Glutamatergic neuron (in vitro differentiated cells): ENCODE results near the gene AMBRA1. TPM values are rescaled to one million over a fixed set of nuclear protein-coding genes. Genes with fewer than 3 reads are reported as not detected.

Experiments used
- DNase-seq: peaks from one replicate; pipeline ENCODE4 v3.0.0; 2022
- H3K27ac Mint-ChIP-seq: one replicate; pipeline ENCODE4 v1.8.0; 2020; ENCODE audit warnings: mild to moderate bottlenecking, mixed read lengths, inconsistent platforms; ENCODE audit not compliant: unreplicated experiment
- H3K27me3 Mint-ChIP-seq: one replicate; pipeline ENCODE4 v1.8.0; 2020; ENCODE audit warnings: mild to moderate bottlenecking, moderate library complexity, mixed read lengths, inconsistent platforms; ENCODE audit not compliant: unreplicated experiment
- H3K36me3 Mint-ChIP-seq: one replicate; pipeline ENCODE4 v1.8.0; 2020; ENCODE audit warnings: mild to moderate bottlenecking, mixed read lengths, inconsistent platforms; ENCODE audit not compliant: unreplicated experiment
- H3K4me1 Mint-ChIP-seq: one replicate; pipeline ENCODE4 v1.8.0; 2020; ENCODE audit warnings: mild to moderate bottlenecking, low read depth, mixed read lengths, inconsistent platforms; ENCODE audit not compliant: unreplicated experiment
- H3K4me3 Mint-ChIP-seq: one replicate; pipeline ENCODE4 v1.8.0; 2020; ENCODE audit warnings: mild to moderate bottlenecking, mixed read lengths, inconsistent platforms; ENCODE audit not compliant: unreplicated experiment
- H3K9me3 Mint-ChIP-seq: one replicate; pipeline ENCODE4 v1.8.0; 2020; ENCODE audit warnings: mild to moderate bottlenecking, moderate library complexity, mixed read lengths, inconsistent platforms; ENCODE audit not compliant: unreplicated experiment
- CTCF ChIP-seq: fragments of 200-600 bp; sonication (generic); IDR thresholded peaks from one replicate; pipeline ENCODE4 v1.5.0; 2021; ENCODE audit not compliant: partially characterized antibody, unreplicated experiment
- total RNA-seq: library from RNA; stranded (reverse); fragmentation: NEBNext Ultra II Directional; extraction: Animal tissue kit (Norgen Biotek cat#: 25700); gene quantifications from one replicate; pipeline ENCODE4 v1.2.1, GENCODE V29; 2021; ENCODE audit not compliant: unreplicated experiment

Gene AMBRA1
- total RNA-seq, 1 donor from 2014 or later = 49.0 TPM

- H3K4me3 Mint-ChIP-seq = no peak overlapping the region
Measured at GRCh38 chr11:46362156-46363030, 231.4 kb downstream of the AMBRA1 start.

GRCh38 chr11:46361283-46362155 is 232.3 kb downstream of the AMBRA1 start:
- H3K27me3 Mint-ChIP-seq = peaks cover 4% of the 10 kb centered on the region
- H3K27ac Mint-ChIP-seq = peak overlapping the region; percentile 55
- peaks cover 1% of the 10 kb centered on the region for H3K9me3 Mint-ChIP-seq
- H3K36me3 Mint-ChIP-seq = no peaks in the 10 kb centered on the region
- H3K4me3 Mint-ChIP-seq = no peak overlapping the region
- no peak for TF ChIP-seq CTCF
- peak; percentile 56 for DNase-seq
- peaks cover 25% of the 10 kb centered on the region for H3K4me1 Mint-ChIP-seq

More at GRCh38 chr11:46362156-46363030, 231.4 kb downstream of the AMBRA1 start:
- H3K27me3 Mint-ChIP-seq = peaks cover 6% of the 10 kb centered on the region
- H3K4me1 Mint-ChIP-seq = peaks cover 21% of the 10 kb centered on the region
- peaks cover 3% of the 10 kb centered on the region for H3K9me3 Mint-ChIP-seq
- DNase-seq = no peak
- no peak for TF ChIP-seq CTCF
- H3K27ac Mint-ChIP-seq = peak overlapping the region; percentile 66
- H3K36me3 Mint-ChIP-seq = no peaks in the 10 kb centered on the region

GRCh38 chr11:46360878-46361277 is 232.9 kb downstream of the AMBRA1 start:
- H3K36me3 Mint-ChIP-seq = no peaks in the 10 kb centered on the region
- H3K27me3 Mint-ChIP-seq = peaks cover 4% of the 10 kb centered on the region
- H3K27ac Mint-ChIP-seq = peak overlapping the region; percentile 55
- TF ChIP-seq CTCF = no peak
- no peak overlapping the region for H3K4me3 Mint-ChIP-seq
- peaks cover 28% of the 10 kb centered on the region for H3K4me1 Mint-ChIP-seq
- no peak for DNase-seq
- H3K9me3 Mint-ChIP-seq = peaks cover 1% of the 10 kb centered on the region

- TF ChIP-seq CTCF = no peak
- no peak for DNase-seq
- peaks cover 1% of the 10 kb centered on the region for H3K9me3 Mint-ChIP-seq
- no peak overlapping the region for H3K4me3 Mint-ChIP-seq
- H3K36me3 Mint-ChIP-seq = no peaks in the 10 kb centered on the region
- H3K27me3 Mint-ChIP-seq = peaks cover 2% of the 10 kb centered on the region
- no peak overlapping the region for H3K27ac Mint-ChIP-seq
- H3K4me1 Mint-ChIP-seq = peaks cover 25% of the 10 kb centered on the region
Measured at GRCh38 chr11:46359953-46360352, 233.9 kb downstream of the AMBRA1 start.
